Uterus (tissue), 4 donors: ENCODE data around the gene CD226. TPM values are rescaled to one million over a fixed set of nuclear protein-coding genes. Genes with fewer than 3 reads are reported as not detected.
"Not testable (repeated sequence)": the region's sequence is repeated elsewhere in the genome, so short reads cannot be mapped to it uniquely, and the experiment has no call there.

Source experiments
- DNase-seq, 2 donors: peaks; one replicate each; pipeline ENCODE4 v3.0.0-alpha.2; 2019 to 2020
- H3K27ac ChIP-seq, 2 donors: fragments of 200-600 bp; sonication (generic); 1 replicate in 1 of 2; 2 replicates in 1 of 2; pipeline ENCODE4 v1.5.1; 2016 to 2018
- H3K27me3 ChIP-seq, 2 donors: fragments of 200-600 bp; sonication (generic); one replicate each; pipeline ENCODE4 v1.5.1; 2018 to 2019; ENCODE audit warnings: control low read depth in 1 of 2
- H3K36me3 ChIP-seq, 2 donors: fragments of 200-600 bp; sonication (generic); one replicate each; pipeline ENCODE4 v1.5.1; 2019; ENCODE audit warnings: control low read depth in 1 of 2
- H3K4me1 ChIP-seq, 2 donors: fragments of 200-600 bp; sonication (generic); one replicate each; pipeline ENCODE4 v1.5.1; 2018 to 2019; ENCODE audit warnings: control low read depth in 1 of 2
- H3K4me3 ChIP-seq, 2 donors: fragments of 200-600 bp; sonication (generic); 1 replicate in 1 of 2; 2 replicates in 1 of 2; pipeline ENCODE4 v1.5.1; 2018 to 2019; ENCODE audit warnings: mild to moderate bottlenecking in 1 of 2
- H3K9me3 ChIP-seq, 2 donors: fragments of 200-600 bp; sonication (generic); one replicate each; pipeline ENCODE4 v1.5.1; 2019; ENCODE audit warnings: control low read depth in 1 of 2
- POLR2A ChIP-seq, 2 donors: fragments of 450-650 bp; IDR thresholded peaks; one replicate each; pipeline ENCODE4 v1.6.1; 2016; ENCODE audit warnings: antibody characterized with exemption in 2 of 2, mild to moderate bottlenecking in 1 of 2, moderate library complexity in 1 of 2
- intact Hi-C: fragments of 100-400 bp; cut with DNase I; formaldehyde crosslinking; loops from one replicate; pipeline ENCODE4 v1.15.1; 2023; ENCODE audit warnings: low total_unique reads
- total RNA-seq, 4 donors: library from RNA; depleted of rRNA in 3 of 4; stranded (reverse); fragments of >200 nt in 3 of 4; gene quantifications; one replicate each; pipeline versions ENCODE4 v1.1.0 to v1.2.4, GENCODE V29; 2014 to 2023
- TF ChIP-seq, protein P1 (sequence below), 4 experiments: fragments of 200-600 bp in 2 of 4; fragments of 450-650 bp in 2 of 4; sonication (generic) in 2 of 4; IDR thresholded peaks; one replicate each; pipeline ENCODE4 v1.5.1; 2016 to 2019; ENCODE audit warnings: antibody characterized with exemption in 4 of 4, mild to moderate bottlenecking in 2 of 4, moderate library complexity in 1 of 4
- donor health status: DM: yes; HTN: yes; CAD: no.

CD226 gene
- total RNA-seq, 4 donors from 2014 or later = 0.59 to 5.5 (median 2.9) TPM; not detected in 1

DNA sequence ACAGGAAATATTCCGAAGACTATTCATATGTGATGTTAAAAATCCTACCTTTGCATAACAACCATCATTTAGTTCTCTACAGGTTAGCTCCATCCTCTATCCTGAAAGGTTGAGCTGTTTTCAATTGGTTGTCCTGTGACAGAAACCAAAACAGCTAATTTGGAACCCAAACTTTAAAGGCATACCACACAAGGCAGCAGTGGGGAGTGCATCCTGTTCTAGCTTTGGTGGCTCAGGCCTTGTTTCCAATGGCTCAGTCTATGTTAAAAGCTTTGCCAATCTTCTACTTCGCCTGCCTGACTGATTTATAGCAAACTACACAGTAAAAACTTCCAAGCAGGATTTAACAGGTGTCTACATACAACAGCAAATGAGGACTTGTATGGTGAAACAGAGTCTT lies 3.2 kb downstream of the CD226 start:
- H3K9me3 ChIP-seq = no peaks in the 10 kb centered on the region
- no peaks in the 10 kb centered on the region for H3K27me3 ChIP-seq
- no peaks in the 10 kb centered on the region for H3K36me3 ChIP-seq
- no peak overlapping the region for H3K27ac ChIP-seq
- TF ChIP-seq POLR2A (IDR thresholded peaks at IDR 0.05) = no peak
- TF ChIP-seq, protein P1, sequence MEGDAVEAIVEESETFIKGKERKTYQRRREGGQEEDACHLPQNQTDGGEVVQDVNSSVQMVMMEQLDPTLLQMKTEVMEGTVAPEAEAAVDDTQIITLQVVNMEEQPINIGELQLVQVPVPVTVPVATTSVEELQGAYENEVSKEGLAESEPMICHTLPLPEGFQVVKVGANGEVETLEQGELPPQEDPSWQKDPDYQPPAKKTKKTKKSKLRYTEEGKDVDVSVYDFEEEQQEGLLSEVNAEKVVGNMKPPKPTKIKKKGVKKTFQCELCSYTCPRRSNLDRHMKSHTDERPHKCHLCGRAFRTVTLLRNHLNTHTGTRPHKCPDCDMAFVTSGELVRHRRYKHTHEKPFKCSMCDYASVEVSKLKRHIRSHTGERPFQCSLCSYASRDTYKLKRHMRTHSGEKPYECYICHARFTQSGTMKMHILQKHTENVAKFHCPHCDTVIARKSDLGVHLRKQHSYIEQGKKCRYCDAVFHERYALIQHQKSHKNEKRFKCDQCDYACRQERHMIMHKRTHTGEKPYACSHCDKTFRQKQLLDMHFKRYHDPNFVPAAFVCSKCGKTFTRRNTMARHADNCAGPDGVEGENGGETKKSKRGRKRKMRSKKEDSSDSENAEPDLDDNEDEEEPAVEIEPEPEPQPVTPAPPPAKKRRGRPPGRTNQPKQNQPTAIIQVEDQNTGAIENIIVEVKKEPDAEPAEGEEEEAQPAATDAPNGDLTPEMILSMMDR (IDR thresholded peaks at IDR 0.05) = no peak
- intact Hi-C loops = no loop called here
- H3K4me3 ChIP-seq = no peak overlapping the region
- no peaks in the 10 kb centered on the region for H3K4me1 ChIP-seq
- no peak for DNase-seq

DNA sequence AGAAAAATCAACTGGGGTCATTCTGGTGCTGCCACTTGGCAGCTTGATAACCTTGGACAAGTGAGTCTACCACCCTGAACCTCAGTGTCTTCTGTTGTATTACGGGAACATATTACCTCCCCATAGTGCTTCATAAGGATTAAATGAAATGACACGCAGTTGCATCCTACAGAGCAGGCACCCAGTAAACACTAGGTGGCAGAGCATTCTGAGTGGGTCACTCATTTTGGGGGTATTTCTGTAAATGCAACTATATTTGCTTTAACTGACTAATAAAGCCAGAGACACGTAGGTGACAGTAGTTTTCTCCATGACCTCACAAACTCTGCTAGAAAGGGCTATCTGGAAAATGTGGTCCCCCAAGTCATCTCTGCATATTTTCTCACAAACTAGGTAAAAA lies 4.7 kb downstream of the CD226 start:
- Histone ChIP-seq H3K27ac (no peak overlapping the region), H3K9me3 (no peaks in the 10 kb centered on the region), H3K4me1 (no peaks in the 10 kb centered on the region), H3K36me3 (no peaks in the 10 kb centered on the region), H3K4me3 (no peak overlapping the region), H3K27me3 (no peaks in the 10 kb centered on the region)
- TF ChIP-seq, protein P1 (IDR thresholded peaks at IDR 0.05) = no peak
- no peak for TF ChIP-seq POLR2A (IDR thresholded peaks at IDR 0.05)
- DNase-seq = no peak
- intact Hi-C loops = no loop called here

DNA sequence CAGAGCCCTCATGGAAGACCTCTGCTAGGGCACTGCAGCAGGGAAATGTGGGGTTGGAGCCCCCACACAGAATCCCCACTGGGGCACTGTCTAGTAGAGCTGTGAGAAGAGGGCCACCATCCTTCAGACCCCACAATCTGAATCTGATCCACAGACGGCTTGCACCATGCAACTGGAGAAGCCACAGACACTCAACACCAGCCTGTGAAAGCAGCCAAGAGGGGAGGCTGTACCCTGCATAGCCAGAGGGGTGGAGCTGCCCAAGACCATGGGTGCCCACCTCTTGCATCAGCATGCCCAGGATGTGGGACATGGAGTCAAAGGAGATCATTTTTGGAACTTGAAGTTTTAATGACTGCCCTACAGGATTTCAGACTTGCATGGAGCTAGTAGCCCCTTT lies 6.5 kb downstream of the CD226 start:
- no peak for DNase-seq
- TF ChIP-seq POLR2A (IDR thresholded peaks at IDR 0.05) = no peak
- TF ChIP-seq, protein P1 (IDR thresholded peaks at IDR 0.05) = no peak
- H3K4me1 ChIP-seq = no peaks in the 10 kb centered on the region
- H3K27me3 ChIP-seq = no peaks in the 10 kb centered on the region
- no peaks in the 10 kb centered on the region for H3K36me3 ChIP-seq
- H3K9me3 ChIP-seq = no peaks in the 10 kb centered on the region
- no peak overlapping the region for H3K4me3 ChIP-seq
- no peak overlapping the region for H3K27ac ChIP-seq
- intact Hi-C loops = no loop called here

DNA sequence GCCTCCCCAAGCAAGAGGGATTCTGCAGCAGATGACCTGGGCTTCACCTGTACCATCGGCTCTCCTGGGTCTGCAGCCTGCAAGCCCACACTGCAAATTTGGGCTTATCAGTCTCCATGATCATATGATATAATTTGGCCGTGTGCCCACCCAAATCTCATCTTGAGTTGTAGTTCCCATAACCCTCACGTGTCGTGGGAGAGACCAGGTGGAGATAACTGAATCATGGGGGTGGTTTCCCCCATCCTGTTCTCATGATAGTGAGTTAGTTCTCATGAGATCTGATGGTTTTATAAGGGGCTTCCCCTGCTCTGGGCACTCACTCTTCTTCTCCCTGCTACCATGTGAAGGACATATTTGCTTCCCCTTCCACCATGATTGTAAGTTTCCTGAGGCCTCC lies 7.9 kb downstream of the CD226 start:
- DNase-seq, H3K27me3 ChIP-seq, H3K4me1 ChIP-seq, H3K27ac ChIP-seq, intact Hi-C loops, H3K36me3 ChIP-seq, H3K4me3 ChIP-seq, H3K9me3 ChIP-seq: not testable (repeated sequence)

DNA sequence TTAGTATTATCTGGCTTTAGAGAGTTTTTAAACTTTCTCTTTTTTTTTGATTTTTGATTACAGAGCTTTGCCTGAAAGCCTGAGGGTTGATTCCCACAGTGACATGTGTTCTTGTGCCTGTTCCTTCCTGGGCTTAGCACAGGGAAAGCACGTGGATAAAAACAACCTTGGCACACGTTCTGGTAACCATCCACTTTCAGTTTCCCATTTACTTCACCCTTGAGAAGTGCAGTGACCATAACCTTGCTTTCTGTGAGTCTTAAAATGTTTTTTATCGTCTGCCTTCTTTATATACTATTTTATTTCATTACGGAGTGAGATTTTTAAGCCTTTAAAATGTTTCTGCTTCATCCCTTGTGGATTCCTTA lies 11.5 kb downstream of the CD226 start:
- Histone ChIP-seq H3K36me3 (no peaks in the 10 kb centered on the region), H3K27ac (peak overlapping the region in 1 of 2 donors; percentile 3), H3K4me1 (no peaks in the 10 kb centered on the region), H3K4me3 (no peak overlapping the region), H3K9me3 (no peaks in the 10 kb centered on the region), H3K27me3 (no peaks in the 10 kb centered on the region)
- TF ChIP-seq, protein P1 (IDR thresholded peaks at IDR 0.05) = no peak
- TF ChIP-seq POLR2A (IDR thresholded peaks at IDR 0.05) = no peak
- no peak for DNase-seq
- intact Hi-C loops = no loop called here
